GM12891 (cell line): ENCODE results near the gene ENTR1.

Source experiments
- DNase-seq: peaks from one replicate; pipeline ENCODE4 v3.0.0; 2011; ENCODE audit warnings: low spot score; ENCODE audit not compliant: insufficient read length
- FAIRE-seq: peaks from 2 replicates; lab custom pipeline; 2011; peaks lifted over from hg19 to GRCh38; lab: Jason Lieb, UNC
- PAX5 ChIP-seq: IDR thresholded peaks from 2 replicates; pipeline ENCODE4 v1.6.1; 2011; ENCODE audit warnings: low read length, moderate library complexity, mild to moderate bottlenecking; ENCODE audit not compliant: insufficient read depth, severe bottlenecking
- POLR2A ChIP-seq: IDR thresholded peaks from 2 replicates; pipeline ENCODE4 v1.6.1; 2011; ENCODE audit warnings: low read depth, low read length, control low read depth
- POLR2AphosphoS5 ChIP-seq: IDR thresholded peaks from 2 replicates; pipeline ENCODE4 v1.6.1; 2011; ENCODE audit warnings: low read depth, low read length, control low read depth
- POU2F2 ChIP-seq: IDR thresholded peaks from 2 replicates; pipeline ENCODE4 v1.6.1; 2011; ENCODE audit warnings: low read depth, mild to moderate bottlenecking, control low read depth, low read length, moderate library complexity
- SPI1 ChIP-seq: IDR thresholded peaks from 2 replicates; pipeline ENCODE4 v1.6.1; 2011; ENCODE audit warnings: low read depth, low read length, control low read depth
- TAF1 ChIP-seq: IDR thresholded peaks from 2 replicates; pipeline ENCODE4 v1.6.1; 2011; ENCODE audit warnings: low read depth, low read length, control low read depth

Gene ENTR1

DNA sequence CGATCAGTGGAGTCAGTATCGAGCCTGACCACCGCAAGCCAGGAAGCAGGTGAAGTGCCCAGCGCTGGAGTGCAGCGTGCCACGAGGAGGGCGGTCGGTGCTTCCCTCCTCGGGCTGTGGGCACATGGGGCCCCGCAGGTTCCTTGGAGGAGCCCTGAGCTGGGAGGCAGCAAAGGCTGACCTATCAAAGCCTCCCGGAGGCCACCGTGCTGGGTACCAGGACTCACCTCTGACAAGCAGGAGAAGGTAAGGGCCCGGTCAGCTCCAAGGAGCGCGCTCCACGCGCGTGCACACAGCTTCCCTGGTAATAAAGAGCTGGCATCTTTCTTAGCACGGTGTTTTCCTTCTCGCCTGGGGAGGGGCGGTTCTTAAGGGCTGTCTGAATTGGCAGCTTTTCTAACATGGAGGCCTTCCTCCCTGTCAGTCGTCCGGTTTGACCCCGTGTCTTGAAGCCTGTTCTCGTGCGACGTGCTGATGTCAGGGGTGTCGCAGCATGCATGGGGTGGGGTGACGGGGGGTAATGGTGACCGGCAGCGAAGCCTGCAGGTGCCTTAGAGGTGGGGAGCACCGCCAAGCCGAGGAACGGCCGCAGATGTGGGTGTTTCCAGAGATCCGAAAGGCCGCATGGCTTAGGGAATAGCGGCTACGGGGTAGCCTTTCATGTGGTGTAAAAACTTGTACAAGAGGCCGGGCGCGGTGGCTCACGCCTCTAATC lies 13.2 kb upstream of the ENTR1 start:
- FAIRE-seq (no peak), DNase-seq (no peak)
- no peak for TF ChIP-seq SPI1
- TF ChIP-seq PAX5, result no peak
- no peak for TF ChIP-seq POU2F2
- TF ChIP-seq POLR2AphosphoS5, result no peak
- no peak for TF ChIP-seq TAF1
- TF ChIP-seq POLR2A, result no peak

DNA sequence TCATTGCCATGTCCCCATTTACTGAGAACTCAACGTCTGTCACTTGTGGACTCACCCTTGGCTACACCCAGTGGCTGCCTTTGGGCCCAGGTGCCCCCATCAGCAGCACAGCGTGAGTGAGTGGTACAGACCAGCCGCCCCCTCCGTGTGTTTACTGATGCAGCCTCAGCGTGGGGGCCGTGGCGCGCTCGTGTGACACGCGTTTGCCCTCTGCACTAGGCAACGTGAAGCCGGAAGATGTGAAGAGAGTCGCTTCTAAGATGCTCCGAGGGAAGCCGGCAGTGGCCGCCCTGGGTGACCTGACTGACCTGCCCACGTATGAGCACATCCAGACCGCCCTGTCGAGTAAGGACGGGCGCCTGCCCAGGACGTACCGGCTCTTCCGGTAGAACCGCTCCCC lies 12.5 kb upstream of the ENTR1 start:
- FAIRE-seq (no peak), DNase-seq (no peak)
- no peak for TF ChIP-seq POU2F2
- no peak for TF ChIP-seq POLR2AphosphoS5
- no peak for TF ChIP-seq TAF1
- no peak for TF ChIP-seq SPI1
- no peak for TF ChIP-seq POLR2A
- no peak for TF ChIP-seq PAX5

DNA sequence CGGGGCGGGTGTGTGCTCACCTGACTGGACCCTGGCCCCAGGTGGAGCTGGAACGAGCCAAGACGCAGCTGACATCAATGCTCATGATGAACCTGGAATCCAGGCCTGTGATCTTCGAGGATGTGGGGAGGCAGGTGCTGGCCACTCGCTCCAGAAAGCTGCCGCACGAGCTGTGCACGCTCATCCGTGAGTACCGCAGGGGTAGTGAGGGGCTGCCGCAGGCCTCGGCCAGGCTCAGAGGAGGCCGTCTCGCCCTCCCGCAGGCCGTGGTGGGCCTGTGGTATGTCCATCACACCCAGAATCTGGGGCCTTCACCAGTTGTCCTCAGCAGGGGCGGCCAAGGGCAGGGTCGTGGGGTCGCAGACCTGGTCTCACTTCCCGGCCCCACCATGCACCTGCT lies 11.4 kb upstream of the ENTR1 start:
- FAIRE-seq (no peak), DNase-seq (no peak)
- TF ChIP-seq TAF1, result no peak
- TF ChIP-seq POU2F2, result no peak
- TF ChIP-seq PAX5, result no peak
- no peak for TF ChIP-seq POLR2AphosphoS5
- no peak for TF ChIP-seq POLR2A
- TF ChIP-seq SPI1, result no peak

DNA sequence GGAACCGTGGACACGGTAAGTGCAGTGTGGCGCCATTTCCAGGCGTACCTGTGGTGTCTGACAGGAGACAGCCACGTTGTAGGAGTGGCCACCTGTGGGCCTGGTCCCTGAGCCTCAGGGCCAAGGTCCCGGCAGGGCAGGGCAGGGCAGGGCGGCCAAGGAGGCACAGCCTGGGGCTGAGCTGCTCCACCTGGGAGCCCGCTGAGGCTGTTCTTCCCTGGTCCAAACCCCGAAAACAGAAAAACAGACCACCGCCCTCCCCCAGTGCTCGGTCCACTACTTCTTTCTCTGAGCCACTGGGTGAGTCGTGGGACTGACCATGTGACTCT lies 8.6 kb upstream of the ENTR1 start:
- FAIRE-seq (no peak), DNase-seq (no peak)
- TF ChIP-seq POU2F2 (no peak), POLR2A (0 out of 2 replicates have a peak, but pooled peaks have one; percentile 10)

DNA sequence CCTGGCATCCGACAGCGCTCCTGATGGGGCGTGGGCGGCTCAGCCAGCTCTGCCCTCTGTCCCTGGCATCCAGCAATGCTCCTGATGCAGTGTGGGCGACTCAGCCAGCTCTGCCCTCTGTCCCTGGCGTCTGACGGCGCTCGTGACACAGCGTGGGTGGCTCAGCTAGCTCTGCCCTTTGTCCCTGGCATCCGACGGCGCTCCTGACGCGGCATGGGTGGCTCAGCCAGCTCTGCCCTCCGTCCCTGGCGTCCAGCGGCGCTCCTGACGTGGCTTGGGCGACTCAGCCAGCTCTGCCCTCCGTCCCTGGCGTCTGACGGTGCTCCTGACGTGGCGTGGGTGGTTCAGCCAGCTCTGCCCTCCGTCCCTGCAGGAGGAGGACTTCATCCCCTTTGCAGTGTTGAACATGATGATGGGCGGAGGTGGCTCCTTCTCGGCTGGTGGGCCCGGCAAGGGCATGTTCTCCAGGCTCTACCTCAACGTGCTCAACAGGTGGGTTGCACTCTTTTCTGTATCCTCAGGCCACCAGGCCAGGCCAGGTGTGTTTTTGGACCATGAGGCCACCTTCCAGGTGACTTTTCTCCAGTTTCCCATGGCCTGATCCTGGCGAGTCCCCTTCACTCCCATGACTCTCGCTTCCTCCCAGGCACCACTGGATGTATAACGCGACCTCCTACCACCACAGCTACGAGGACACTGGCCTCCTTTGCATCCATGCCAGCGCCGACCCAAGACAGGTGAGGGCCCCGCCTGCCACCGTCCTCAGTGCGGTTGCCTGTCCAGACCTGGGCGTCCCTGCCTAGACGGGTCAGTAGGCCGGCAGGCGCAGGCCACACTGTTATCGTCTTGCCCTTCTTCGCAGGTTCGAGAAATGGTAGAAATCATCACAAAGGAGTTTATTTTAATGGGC lies 8.0 kb upstream of the ENTR1 start:
- TF ChIP-seq POLR2AphosphoS5 (no peak), PAX5 (no peak), SPI1 (no peak), POU2F2 (no peak), POLR2A (peak; percentile 13; the same call in 1 of the 2 replicates)
- FAIRE-seq (peak; percentile 26), DNase-seq (no peak)

DNA sequence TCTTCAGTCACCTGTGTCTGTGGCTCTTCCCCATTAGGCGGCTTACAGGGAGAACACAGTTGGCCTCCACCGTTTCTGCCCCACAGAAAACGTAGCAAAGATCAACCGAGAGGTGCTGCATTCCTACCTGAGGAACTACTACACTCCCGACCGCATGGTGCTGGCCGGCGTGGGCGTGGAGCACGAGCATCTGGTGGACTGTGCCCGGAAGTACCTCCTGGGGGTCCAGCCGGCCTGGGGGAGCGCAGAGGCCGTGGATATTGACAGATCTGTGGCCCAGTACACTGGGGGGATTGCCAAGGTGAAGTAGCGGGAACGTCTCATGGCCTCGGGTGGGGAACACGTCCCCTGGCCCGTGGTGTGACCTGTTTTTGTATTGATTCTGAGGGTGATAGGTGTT lies 6.5 kb upstream of the ENTR1 start:
- FAIRE-seq, result no peak
- no peak for DNase-seq

DNA sequence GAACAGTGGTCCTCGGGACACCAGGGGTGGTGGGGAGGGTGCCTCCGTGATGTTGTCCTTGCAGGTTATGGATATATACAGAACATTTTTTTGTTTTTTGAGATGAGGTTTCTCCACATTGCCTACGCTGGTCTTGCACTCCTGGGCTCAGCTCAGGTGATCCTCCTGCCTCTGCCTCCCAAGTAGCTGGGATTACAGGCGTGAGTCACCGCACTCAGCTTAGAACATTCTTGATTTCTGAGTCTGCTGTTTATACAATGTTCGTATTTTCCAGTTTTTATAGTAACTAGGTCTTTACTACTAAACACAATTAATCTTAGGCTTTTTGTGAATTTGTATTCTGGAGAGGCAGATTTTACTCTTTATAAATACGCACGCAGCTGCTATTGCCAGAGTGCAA lies 6.0 kb upstream of the ENTR1 start:
- TF ChIP-seq SPI1 (no peak), POU2F2 (no peak), TAF1 (no peak)
- FAIRE-seq (no peak), DNase-seq (no peak)

More for the DNA sequence above, 6.5 kb upstream of the ENTR1 start:
- TF ChIP-seq POLR2AphosphoS5, result no peak
- TF ChIP-seq SPI1, result no peak
- no peak for TF ChIP-seq TAF1
- no peak for TF ChIP-seq POU2F2
- TF ChIP-seq PAX5, result no peak
- no peak for TF ChIP-seq POLR2A

DNA sequence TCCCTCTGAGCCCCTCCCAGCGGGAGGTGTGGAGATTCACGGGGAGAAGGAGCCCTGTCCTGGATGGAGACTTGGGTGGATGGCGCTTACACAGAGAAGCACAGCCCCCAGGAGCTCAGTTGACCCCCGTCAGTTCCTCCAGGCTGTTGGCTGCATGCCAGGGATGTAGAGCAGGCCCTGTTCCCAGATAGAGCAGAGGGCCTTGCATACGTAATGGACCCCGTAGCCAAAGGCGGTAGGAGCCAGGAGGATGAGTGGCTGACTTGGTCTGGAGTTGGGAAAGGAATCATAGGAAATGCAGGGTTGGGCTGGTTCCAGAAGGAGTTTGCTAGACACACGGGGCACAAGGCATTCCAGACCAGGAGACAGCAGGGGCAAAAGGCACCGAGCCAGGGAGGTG lies 2.5 kb upstream of the ENTR1 start:
- no peak for FAIRE-seq
- no peak for TF ChIP-seq POLR2A
- no peak for TF ChIP-seq POLR2AphosphoS5
- no peak for TF ChIP-seq POU2F2
- no peak for TF ChIP-seq SPI1
- TF ChIP-seq PAX5, result no peak
- no peak for TF ChIP-seq TAF1
- no peak for DNase-seq

DNA sequence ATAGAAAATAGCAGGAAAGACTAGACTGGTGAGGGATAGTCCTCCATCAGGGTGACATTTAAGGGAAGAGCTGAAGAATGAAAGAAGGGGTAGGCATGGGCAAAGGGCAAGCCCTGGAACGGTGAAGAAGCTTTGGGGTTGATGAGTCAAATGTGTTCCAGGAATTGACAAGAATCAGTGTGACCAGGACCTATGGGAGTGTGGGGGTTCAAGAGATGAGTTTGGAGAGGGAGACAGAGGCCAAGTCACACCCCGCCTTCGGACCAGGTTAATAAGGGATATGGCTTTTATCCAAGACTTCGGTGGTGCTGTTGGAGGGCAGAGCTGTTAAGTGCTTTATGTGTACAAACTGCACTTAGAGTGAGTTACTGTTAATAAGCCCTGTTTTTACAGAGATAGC lies 964 bp upstream of the ENTR1 start:
- FAIRE-seq (no peak), DNase-seq (no peak)
- TF ChIP-seq POLR2AphosphoS5, result no peak
- TF ChIP-seq PAX5, result no peak
- TF ChIP-seq TAF1, result no peak
- no peak for TF ChIP-seq SPI1
- 0 out of 2 replicates have a peak, but pooled peaks have one; percentile 23 for TF ChIP-seq POLR2A
